ENCODE results near the gene CISTR.
"Not testable (repeated sequence)": the region's sequence is repeated elsewhere in the genome, so short reads cannot be mapped to it uniquely, and the experiment has no call there.

CISTR gene

GRCh38 chr12:53726946-53727309 lies 24.9 kb downstream of the CISTR start:
- peak; percentile 36 for DNase-seq (ENCODE audit: low read depth, low spot score)
- peak overlapping the region; percentile 87 for H3K4me3 ChIP-seq (ENCODE audit: low read depth, low read length)
- in situ Hi-C loops (cut with HindIII; ENCODE audit: low sequenced_read_pairs), result no loop called here
- TF ChIP-seq CTCF (IDR thresholded peaks at IDR 0.05; ENCODE audit: low read depth, low read length), result no peak

- no peak for TF ChIP-seq CTCF (IDR thresholded peaks at IDR 0.05; ENCODE audit: low read depth, low read length)
- in situ Hi-C loops (cut with HindIII; ENCODE audit: low sequenced_read_pairs), result no loop called here
- H3K4me3 ChIP-seq (ENCODE audit: low read depth, low read length), result peak overlapping the region; percentile 87
- DNase-seq (ENCODE audit: low read depth, low spot score), result no peak
Observed at GRCh38 chr12:53726341-53726740, 25.4 kb downstream of the CISTR start.

GRCh38 chr12:53725824-53726223 lies 26.0 kb downstream of the CISTR start:
- H3K4me3 ChIP-seq (ENCODE audit: low read depth, low read length), result peak overlapping the region; percentile 87
- no peak for TF ChIP-seq CTCF (IDR thresholded peaks at IDR 0.05; ENCODE audit: low read depth, low read length)
- DNase-seq (ENCODE audit: low read depth, low spot score), result no peak
- in situ Hi-C loops (cut with HindIII; ENCODE audit: low sequenced_read_pairs), result no loop called here

- DNase-seq (ENCODE audit: low read depth, low spot score), result no peak
- no peak for TF ChIP-seq CTCF (IDR thresholded peaks at IDR 0.05; ENCODE audit: low read depth, low read length)
- in situ Hi-C loops (cut with HindIII; ENCODE audit: low sequenced_read_pairs), result no loop called here
- no peak overlapping the region for H3K4me3 ChIP-seq (ENCODE audit: low read depth, low read length)
Observed at GRCh38 chr12:53722450-53723041, 29.2 kb downstream of the CISTR start.

- TF ChIP-seq CTCF (IDR thresholded peaks at IDR 0.05; ENCODE audit: low read depth, low read length), result no peak
- DNase-seq (ENCODE audit: low read depth, low spot score), result no peak
- in situ Hi-C loops (cut with HindIII; ENCODE audit: low sequenced_read_pairs), result no loop called here
Observed at GRCh38 chr12:53720946-53721345, 30.8 kb downstream of the CISTR start.

GRCh38 chr12:53719649-53720048 lies 32.1 kb downstream of the CISTR start:
- in situ Hi-C loops (cut with HindIII; ENCODE audit: low sequenced_read_pairs), result no loop called here
- TF ChIP-seq CTCF (IDR thresholded peaks at IDR 0.05; ENCODE audit: low read depth, low read length), result no peak
- DNase-seq (ENCODE audit: low read depth, low spot score), result no peak
- H3K4me3 ChIP-seq (ENCODE audit: low read depth, low read length), result no peak overlapping the region

More at GRCh38 chr12:53720946-53721345, 30.8 kb downstream of the CISTR start:
- H3K4me3 ChIP-seq (ENCODE audit: low read depth, low read length), result no peak overlapping the region

- in situ Hi-C loops (cut with HindIII; ENCODE audit: low sequenced_read_pairs); DNase-seq (ENCODE audit: low read depth, low spot score); H3K4me3 ChIP-seq (ENCODE audit: low read depth, low read length): not testable (repeated sequence)
Observed at GRCh38 chr12:53718567-53718966, 33.2 kb downstream of the CISTR start.
